GM23338 (cell line): ENCODE measurements around the gene ZCCHC2. TPM values are rescaled to one million over a fixed set of nuclear protein-coding genes. Genes with fewer than 3 reads are reported as not detected.

Experiments
- ATAC-seq: fragments of 200-7000 bp; cut with Tn5 transposase; 3 replicates; pipeline ENCODE4 v1.9.1; 2020
- DNase-seq: peaks from one replicate; pipeline ENCODE4 v3.0.0-alpha.2; 2015; ENCODE audit warnings: low spot score
- H2AFZ ChIP-seq: fragments of 200-600 bp; sonication (generic); 2 replicates; pipeline ENCODE4 v1.8.0; 2016; ENCODE audit warnings: antibody characterized with exemption, mild to moderate bottlenecking, moderate library complexity
- H3F3A ChIP-seq: fragments of 200-600 bp; sonication (generic); replicated peaks from 2 replicates; pipeline ENCODE4 v1.8.0; 2017; ENCODE audit warnings: antibody characterized with exemption, mixed run types, low read depth
- H3K27ac ChIP-seq: fragments of 200-600 bp; sonication (generic); 2 replicates; pipeline ENCODE4 v1.6.1; 2016; ENCODE audit warnings: low read depth
- H3K27me3 ChIP-seq: fragments of 200-600 bp; sonication (generic); 2 replicates; pipeline ENCODE4 v1.8.0; 2016; ENCODE audit warnings: mild to moderate bottlenecking, mixed run types, moderate library complexity; ENCODE audit not compliant: insufficient read depth
- H3K36me3 ChIP-seq: fragments of 200-600 bp; sonication (generic); 2 replicates; pipeline ENCODE4 v1.8.0; 2016; ENCODE audit warnings: mild to moderate bottlenecking; ENCODE audit not compliant: insufficient read depth
- H3K4me1 ChIP-seq: fragments of 200-600 bp; sonication (generic); 2 replicates; pipeline ENCODE4 v1.8.0; 2016; ENCODE audit warnings: mild to moderate bottlenecking, moderate library complexity; ENCODE audit not compliant: insufficient read depth
- H3K4me2 ChIP-seq: fragments of 200-600 bp; sonication (generic); 2 replicates; pipeline ENCODE4 v1.7.1; 2017; ENCODE audit warnings: mixed run types
- H3K4me3 ChIP-seq: fragments of 200-600 bp; sonication (generic); 2 replicates; pipeline ENCODE4 v1.6.1; 2016; ENCODE audit warnings: mixed run types
- H3K79me2 ChIP-seq: fragments of 200-600 bp; sonication (generic); replicated peaks from 2 replicates; pipeline ENCODE4 v1.8.0; 2017; ENCODE audit warnings: mild to moderate bottlenecking; ENCODE audit not compliant: insufficient read depth
- H3K9me2 ChIP-seq: fragments of 200-600 bp; sonication (generic); 2 replicates; pipeline ENCODE4 v1.8.0; 2017; ENCODE audit not compliant: insufficient read depth
- H4K20me1 ChIP-seq: fragments of 200-600 bp; sonication (generic); replicated peaks from 2 replicates; pipeline ENCODE4 v1.8.0; 2017; ENCODE audit warnings: mild to moderate bottlenecking; ENCODE audit not compliant: insufficient read depth
- H3K27ac Mint-ChIP-seq: 2 replicates; pipeline ENCODE4 v1.8.0; 2020; ENCODE audit warnings: inconsistent platforms, mild to moderate bottlenecking, moderate library complexity, mixed read lengths
- H3K27me3 Mint-ChIP-seq: 3 replicates; pipeline ENCODE4 v1.8.0; 2022; ENCODE audit warnings: low read depth, mild to moderate bottlenecking, moderate library complexity, mixed read lengths, inconsistent platforms; ENCODE audit not compliant: insufficient read depth, poor library complexity
- H3K36me3 Mint-ChIP-seq: 3 replicates; pipeline ENCODE4 v1.8.0; 2021; ENCODE audit warnings: low read depth, mild to moderate bottlenecking, inconsistent platforms, moderate library complexity, mixed read lengths
- H3K4me1 Mint-ChIP-seq: 3 replicates; pipeline ENCODE4 v1.8.0; 2020; ENCODE audit warnings: mild to moderate bottlenecking, inconsistent platforms, mixed read lengths
- H3K4me3 Mint-ChIP-seq: 3 replicates; pipeline ENCODE4 v1.8.0; 2021; ENCODE audit warnings: moderate library complexity, mild to moderate bottlenecking, inconsistent platforms, mixed read lengths
- H3K9me3 Mint-ChIP-seq: 3 replicates; pipeline ENCODE4 v1.8.0; 2020; ENCODE audit warnings: moderate library complexity, mild to moderate bottlenecking, inconsistent platforms, mixed read lengths
- CREB1 ChIP-seq: fragments of 250-450 bp; sonication (Bioruptor Pico); IDR thresholded peaks from 2 replicates; pipeline ENCODE4 v1.5.0; 2020; ENCODE audit warnings: low read depth, mild to moderate bottlenecking, moderate library complexity
- EZH2 ChIP-seq: fragments of 200-600 bp; sonication (generic); IDR thresholded peaks from one replicate; pipeline ENCODE4 v1.8.0; 2017; ENCODE audit warnings: antibody characterized with exemption, mild to moderate bottlenecking, low read depth; ENCODE audit not compliant: unreplicated experiment
- EZH2phosphoT487 ChIP-seq: fragments of 200-600 bp; sonication (generic); IDR thresholded peaks from one replicate; pipeline ENCODE4 v1.8.1; 2018; ENCODE audit warnings: antibody characterized with exemption; ENCODE audit not compliant: unreplicated experiment
- JUNB ChIP-seq: IDR thresholded peaks from one replicate; pipeline ENCODE4 v1.6.1; 2016; ENCODE audit warnings: antibody characterized with exemption; ENCODE audit not compliant: unreplicated experiment
- NANOG ChIP-seq: IDR thresholded peaks from 2 replicates; pipeline ENCODE4 v1.6.1; 2016; ENCODE audit warnings: antibody characterized with exemption, borderline replicate concordance
- POLR2AphosphoS5 ChIP-seq: IDR thresholded peaks from 2 replicates; pipeline ENCODE4 v1.6.1; 2016; ENCODE audit warnings: antibody characterized with exemption, low read depth
- STAT1 ChIP-seq: IDR thresholded peaks from one replicate; pipeline ENCODE4 v1.6.1; 2016; ENCODE audit warnings: antibody characterized with exemption; ENCODE audit not compliant: unreplicated experiment
- ZNF114 ChIP-seq: fragments of 250-450 bp; sonication (Bioruptor Pico); IDR thresholded peaks from 2 replicates; pipeline ENCODE4 v1.5.0; 2020; ENCODE audit warnings: mild to moderate bottlenecking, moderate library complexity
- ZNF331 ChIP-seq: fragments of 250-450 bp; sonication (Bioruptor Pico); IDR thresholded peaks from 2 replicates; pipeline ENCODE4 v1.5.0; 2020; ENCODE audit warnings: low read depth, mild to moderate bottlenecking, moderate library complexity
- polyA plus RNA-seq: library from polyadenylated mRNA; unstranded; fragments of >200 nt; fragmentation: Nextera tagmentation; extraction: Ambion mirVana; gene quantifications from 2 replicates; pipeline ENCODE4 v1.2.1, GENCODE V29; 2016
- total RNA-seq: library from RNA; depleted of rRNA; stranded (reverse); fragments of >200 nt; shearing (Covaris generic); gene quantifications from 2 replicates; pipeline ENCODE4 v1.2.3, GENCODE V29; 2014
- TF ChIP-seq, protein P1 (sequence below), 2 experiments: fragments of 200-600 bp in 1 of 2; sonication (generic) in 1 of 2; conservative IDR thresholded peaks; 2 replicates each; pipeline versions ENCODE4 v1.5.1 to v1.6.1; 2016 to 2017; ENCODE audit warnings: antibody characterized with exemption in 2 of 2, low read depth in 2 of 2, mild to moderate bottlenecking in 2 of 2, moderate library complexity in 1 of 2
- TF ChIP-seq, protein P2 (sequence below): IDR thresholded peaks from one replicate; pipeline ENCODE4 v1.6.1; 2018; ENCODE audit warnings: antibody characterized with exemption; ENCODE audit not compliant: unreplicated experiment
- TF ChIP-seq, protein P3 (sequence below): IDR thresholded peaks from 2 replicates; pipeline ENCODE4 v1.6.1; 2016; ENCODE audit warnings: antibody characterized with exemption

The ZCCHC2 gene
- total and polyA plus RNA-seq, 2 experiments from 2014 or later, result 5.4 to 15.4 TPM

DNA sequence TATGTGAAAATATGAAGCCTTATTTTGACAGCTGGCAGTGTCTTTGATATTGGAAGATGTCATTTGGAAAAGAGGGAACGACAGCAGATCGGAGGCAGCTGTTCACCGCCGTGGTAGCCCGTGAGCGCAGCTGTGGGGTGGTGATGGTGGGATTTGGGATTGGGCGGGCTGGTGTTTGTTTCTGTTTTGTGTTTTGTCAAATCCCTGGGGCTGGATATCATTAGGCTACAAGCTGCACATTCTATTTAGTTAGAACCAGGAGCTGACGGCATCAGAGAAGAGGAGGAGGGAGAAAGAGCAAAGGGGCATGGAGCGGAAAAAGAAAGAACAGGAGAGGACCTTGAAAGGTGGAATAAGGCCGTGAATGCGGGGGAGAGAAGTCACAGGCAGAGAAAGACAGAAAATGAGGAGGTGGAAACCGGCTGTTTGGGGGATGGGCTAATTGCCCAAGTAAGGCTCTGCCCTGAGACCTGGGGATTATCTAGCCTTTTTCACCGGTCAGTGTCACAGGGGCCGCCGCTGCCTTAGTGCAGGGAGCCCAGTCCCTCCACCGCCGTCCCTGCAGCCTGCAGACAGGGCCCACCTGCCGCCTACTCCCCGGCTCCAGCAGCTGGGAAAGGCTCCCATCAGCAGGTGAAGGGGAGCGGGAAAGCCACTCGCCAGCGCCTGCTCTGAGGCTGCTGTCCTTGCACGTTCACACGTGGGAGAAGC lies 88.0 kb downstream of the ZCCHC2 start (continued):
- TF ChIP-seq, protein P1, sequence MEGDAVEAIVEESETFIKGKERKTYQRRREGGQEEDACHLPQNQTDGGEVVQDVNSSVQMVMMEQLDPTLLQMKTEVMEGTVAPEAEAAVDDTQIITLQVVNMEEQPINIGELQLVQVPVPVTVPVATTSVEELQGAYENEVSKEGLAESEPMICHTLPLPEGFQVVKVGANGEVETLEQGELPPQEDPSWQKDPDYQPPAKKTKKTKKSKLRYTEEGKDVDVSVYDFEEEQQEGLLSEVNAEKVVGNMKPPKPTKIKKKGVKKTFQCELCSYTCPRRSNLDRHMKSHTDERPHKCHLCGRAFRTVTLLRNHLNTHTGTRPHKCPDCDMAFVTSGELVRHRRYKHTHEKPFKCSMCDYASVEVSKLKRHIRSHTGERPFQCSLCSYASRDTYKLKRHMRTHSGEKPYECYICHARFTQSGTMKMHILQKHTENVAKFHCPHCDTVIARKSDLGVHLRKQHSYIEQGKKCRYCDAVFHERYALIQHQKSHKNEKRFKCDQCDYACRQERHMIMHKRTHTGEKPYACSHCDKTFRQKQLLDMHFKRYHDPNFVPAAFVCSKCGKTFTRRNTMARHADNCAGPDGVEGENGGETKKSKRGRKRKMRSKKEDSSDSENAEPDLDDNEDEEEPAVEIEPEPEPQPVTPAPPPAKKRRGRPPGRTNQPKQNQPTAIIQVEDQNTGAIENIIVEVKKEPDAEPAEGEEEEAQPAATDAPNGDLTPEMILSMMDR (conservative IDR thresholded peaks at IDR 0.05; ENCODE audit: low read depth in 2 of 2), result no peak
- TF ChIP-seq EZH2phosphoT487, result no peak
- TF ChIP-seq JUNB, result no peak
- no peak for TF ChIP-seq CREB1 (CRISPR knock-in tag)
- TF ChIP-seq EZH2, result no peak
- TF ChIP-seq, protein P2, sequence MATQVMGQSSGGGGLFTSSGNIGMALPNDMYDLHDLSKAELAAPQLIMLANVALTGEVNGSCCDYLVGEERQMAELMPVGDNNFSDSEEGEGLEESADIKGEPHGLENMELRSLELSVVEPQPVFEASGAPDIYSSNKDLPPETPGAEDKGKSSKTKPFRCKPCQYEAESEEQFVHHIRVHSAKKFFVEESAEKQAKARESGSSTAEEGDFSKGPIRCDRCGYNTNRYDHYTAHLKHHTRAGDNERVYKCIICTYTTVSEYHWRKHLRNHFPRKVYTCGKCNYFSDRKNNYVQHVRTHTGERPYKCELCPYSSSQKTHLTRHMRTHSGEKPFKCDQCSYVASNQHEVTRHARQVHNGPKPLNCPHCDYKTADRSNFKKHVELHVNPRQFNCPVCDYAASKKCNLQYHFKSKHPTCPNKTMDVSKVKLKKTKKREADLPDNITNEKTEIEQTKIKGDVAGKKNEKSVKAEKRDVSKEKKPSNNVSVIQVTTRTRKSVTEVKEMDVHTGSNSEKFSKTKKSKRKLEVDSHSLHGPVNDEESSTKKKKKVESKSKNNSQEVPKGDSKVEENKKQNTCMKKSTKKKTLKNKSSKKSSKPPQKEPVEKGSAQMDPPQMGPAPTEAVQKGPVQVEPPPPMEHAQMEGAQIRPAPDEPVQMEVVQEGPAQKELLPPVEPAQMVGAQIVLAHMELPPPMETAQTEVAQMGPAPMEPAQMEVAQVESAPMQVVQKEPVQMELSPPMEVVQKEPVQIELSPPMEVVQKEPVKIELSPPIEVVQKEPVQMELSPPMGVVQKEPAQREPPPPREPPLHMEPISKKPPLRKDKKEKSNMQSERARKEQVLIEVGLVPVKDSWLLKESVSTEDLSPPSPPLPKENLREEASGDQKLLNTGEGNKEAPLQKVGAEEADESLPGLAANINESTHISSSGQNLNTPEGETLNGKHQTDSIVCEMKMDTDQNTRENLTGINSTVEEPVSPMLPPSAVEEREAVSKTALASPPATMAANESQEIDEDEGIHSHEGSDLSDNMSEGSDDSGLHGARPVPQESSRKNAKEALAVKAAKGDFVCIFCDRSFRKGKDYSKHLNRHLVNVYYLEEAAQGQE, result no peak
- TF ChIP-seq ZNF114 (CRISPR knock-in tag), result no peak
- no peak for TF ChIP-seq STAT1

DNA sequence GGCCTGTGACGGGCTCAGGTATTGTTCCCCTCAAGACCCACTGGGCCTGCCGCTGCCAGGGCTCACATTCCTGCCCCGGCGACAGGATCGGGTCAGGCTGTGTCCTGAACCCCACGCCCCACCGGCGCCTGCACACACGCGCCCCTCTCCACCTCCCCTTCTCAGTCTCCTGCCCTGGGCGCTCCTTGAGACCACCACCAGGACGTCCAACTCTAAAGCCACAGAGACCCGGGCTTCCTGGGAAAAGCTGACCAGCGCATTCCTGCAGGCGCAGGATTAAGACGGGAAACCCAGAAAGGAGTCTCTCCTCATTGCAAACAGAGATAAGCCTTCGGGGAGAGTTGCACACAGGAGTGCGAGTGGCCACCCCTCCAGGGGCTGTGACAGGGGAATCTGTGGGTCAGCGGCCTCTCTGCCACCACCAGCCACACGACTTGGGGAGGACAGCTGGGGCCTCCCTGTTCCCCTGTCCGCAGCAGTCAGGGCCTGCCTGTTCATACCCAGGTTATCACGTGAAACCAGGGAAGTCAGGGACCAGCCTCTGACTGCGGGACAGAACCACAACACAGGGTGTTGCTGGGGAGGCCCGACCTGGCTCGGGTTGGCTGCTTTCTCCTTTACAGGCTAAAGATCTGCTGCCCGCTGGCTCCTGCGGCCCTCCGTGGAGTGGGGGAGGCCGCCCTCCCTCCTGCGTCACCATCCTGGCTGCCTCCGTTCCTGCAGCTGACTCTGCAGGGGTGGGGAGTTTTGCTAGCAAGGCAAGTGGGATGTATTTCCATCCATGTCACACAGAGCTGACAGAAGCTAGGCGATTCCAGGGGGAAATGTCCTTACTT lies 88.8 kb downstream of the ZCCHC2 start:
- Mint-ChIP-seq H3K27me3 (peaks cover 12% of the 10 kb centered on the region), H3K9me3 (no peaks in the 10 kb centered on the region), H3K36me3 (no peaks in the 10 kb centered on the region), H3K4me3 (peak overlapping the region; percentile 22; the same call in 1 of the 3 replicates), H3K27ac (no peak overlapping the region), H3K4me1 (peaks cover 29% of the 10 kb centered on the region)
- Histone ChIP-seq H3K9me2 (no peaks in the 10 kb centered on the region), H3K36me3 (no peaks in the 10 kb centered on the region), H3K27ac (no peak overlapping the region), H3F3A (0 out of 2 replicates have a peak, but pooled peaks cover 6% of the 10 kb centered on the region), H2AFZ (peak overlapping the region; percentile 99), H4K20me1 (no peaks in the 10 kb centered on the region), H3K27me3 (no peaks in the 10 kb centered on the region), H3K4me1 (peaks cover 14% of the 10 kb centered on the region), H3K4me2 (peak overlapping the region; percentile 50), H3K79me2 (no peaks in the 10 kb centered on the region), H3K4me3 (peak overlapping the region; percentile 36; the same call in 1 of the 2 replicates)
- peak; percentile 42 for DNase-seq
- ATAC-seq, result peak; percentile 57
- TF ChIP-seq CREB1 (CRISPR knock-in tag) (no peak), EZH2phosphoT487 (no peak), ZNF331 (CRISPR knock-in tag) (no peak), ZNF114 (CRISPR knock-in tag) (no peak), NANOG (no peak), POLR2AphosphoS5 (no peak), JUNB (no peak), EZH2 (no peak)
- TF ChIP-seq, protein P3, sequence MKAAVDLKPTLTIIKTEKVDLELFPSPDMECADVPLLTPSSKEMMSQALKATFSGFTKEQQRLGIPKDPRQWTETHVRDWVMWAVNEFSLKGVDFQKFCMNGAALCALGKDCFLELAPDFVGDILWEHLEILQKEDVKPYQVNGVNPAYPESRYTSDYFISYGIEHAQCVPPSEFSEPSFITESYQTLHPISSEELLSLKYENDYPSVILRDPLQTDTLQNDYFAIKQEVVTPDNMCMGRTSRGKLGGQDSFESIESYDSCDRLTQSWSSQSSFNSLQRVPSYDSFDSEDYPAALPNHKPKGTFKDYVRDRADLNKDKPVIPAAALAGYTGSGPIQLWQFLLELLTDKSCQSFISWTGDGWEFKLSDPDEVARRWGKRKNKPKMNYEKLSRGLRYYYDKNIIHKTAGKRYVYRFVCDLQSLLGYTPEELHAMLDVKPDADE, result no peak
- TF ChIP-seq, protein P1 (conservative IDR thresholded peaks at IDR 0.05; ENCODE audit: low read depth in 2 of 2), result no peak
- TF ChIP-seq, protein P2, result no peak
